HG03060 (cell line): ENCODE measurements around the gene SGMS1.
"Not testable (repeated sequence)": the region's sequence is repeated elsewhere in the genome, so short reads cannot be mapped to it uniquely, and the experiment has no call there.

Experiments
- ATAC-seq: cut with Tn5 transposase; IDR thresholded peaks from one replicate; pipeline ENCODE4 v1.9.1; 2021; ENCODE audit warnings: low read depth, moderate number of reproducible peaks; ENCODE audit not compliant: unreplicated experiment

Gene SGMS1

DNA sequence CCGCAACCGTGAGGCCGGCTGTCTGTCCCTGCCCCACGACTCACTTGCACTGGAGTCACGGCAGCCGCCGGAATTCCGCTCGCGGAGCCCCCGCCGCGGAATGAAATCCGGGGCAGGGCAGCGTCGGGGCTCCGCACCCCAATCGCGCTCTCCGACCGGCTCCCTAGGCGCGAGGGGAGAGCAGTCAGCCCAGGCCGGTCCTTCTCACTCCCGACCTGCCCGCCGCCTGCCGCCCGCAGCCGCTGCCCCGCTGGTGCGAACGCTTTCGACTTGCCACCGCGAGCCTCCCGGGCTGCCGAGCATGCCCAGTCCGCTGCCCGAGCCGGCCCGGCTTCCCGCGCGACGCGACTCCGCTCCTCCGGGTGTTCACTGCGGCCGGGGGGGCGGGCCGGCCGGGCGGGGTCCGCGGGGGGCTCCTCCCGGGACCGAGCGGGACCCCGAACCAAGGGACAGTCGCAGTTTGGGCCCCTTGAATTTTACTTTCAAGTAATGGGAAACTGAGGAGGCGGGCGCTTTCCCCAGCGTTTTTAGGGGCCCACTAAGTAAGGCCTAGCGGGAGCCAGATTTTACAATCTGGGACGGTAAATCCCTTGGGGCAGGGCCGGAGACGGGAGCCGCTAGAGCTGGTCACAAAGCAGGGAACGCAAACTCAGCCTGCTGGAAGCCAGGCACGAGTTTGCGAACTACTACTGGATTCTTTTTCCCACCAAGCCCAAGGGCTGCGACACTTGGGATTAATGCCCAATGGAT is at the start of gene SGMS1:
SGMS1 (minus strand) TSS at position 294 of the 750 bp plus-strand sequence. CDS start 279,842 bp downstream, outside the sequence.
- ATAC-seq, result peak; percentile 7

GRCh38 chr10:50672152-50672551 is 48.4 kb upstream of the SGMS1 start:
- not testable (repeated sequence) for ATAC-seq

GRCh38 chr10:50671645-50672044 is 47.9 kb upstream of the SGMS1 start:
- not testable (repeated sequence) for ATAC-seq

GRCh38 chr10:50669957-50670356 is 46.2 kb upstream of the SGMS1 start:
- not testable (repeated sequence) for ATAC-seq

DNA sequence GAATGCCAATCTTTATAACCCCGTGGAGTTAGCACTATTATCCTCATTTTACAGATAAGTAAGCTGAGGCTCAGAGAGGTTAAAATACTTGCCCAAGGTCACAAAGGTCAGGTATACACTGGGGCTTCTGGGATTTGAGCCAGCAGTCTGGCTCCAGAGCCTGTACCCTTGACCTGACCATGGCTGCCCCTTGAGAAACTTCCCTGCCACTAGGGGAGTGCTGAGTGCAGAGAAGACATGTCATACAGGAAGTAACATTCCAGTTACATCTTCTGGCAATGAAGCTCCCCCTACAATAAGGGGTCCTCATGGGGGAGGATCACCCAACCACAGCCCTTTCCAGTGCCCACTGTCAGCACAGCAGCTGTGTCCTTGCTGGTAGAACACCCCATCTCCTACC is 43.6 kb upstream of the SGMS1 start:
- not testable (repeated sequence) for ATAC-seq

- not testable (repeated sequence) for ATAC-seq
These were observed 38.7 kb upstream of the SGMS1 start for GRCh38 chr10:50662420-50662819.

- not testable (repeated sequence) for ATAC-seq
These were observed 37.8 kb upstream of the SGMS1 start for GRCh38 chr10:50661563-50661962.

GRCh38 chr10:50659865-50660730 is 36.3 kb upstream of the SGMS1 start:
- ATAC-seq, result not testable (repeated sequence)

DNA sequence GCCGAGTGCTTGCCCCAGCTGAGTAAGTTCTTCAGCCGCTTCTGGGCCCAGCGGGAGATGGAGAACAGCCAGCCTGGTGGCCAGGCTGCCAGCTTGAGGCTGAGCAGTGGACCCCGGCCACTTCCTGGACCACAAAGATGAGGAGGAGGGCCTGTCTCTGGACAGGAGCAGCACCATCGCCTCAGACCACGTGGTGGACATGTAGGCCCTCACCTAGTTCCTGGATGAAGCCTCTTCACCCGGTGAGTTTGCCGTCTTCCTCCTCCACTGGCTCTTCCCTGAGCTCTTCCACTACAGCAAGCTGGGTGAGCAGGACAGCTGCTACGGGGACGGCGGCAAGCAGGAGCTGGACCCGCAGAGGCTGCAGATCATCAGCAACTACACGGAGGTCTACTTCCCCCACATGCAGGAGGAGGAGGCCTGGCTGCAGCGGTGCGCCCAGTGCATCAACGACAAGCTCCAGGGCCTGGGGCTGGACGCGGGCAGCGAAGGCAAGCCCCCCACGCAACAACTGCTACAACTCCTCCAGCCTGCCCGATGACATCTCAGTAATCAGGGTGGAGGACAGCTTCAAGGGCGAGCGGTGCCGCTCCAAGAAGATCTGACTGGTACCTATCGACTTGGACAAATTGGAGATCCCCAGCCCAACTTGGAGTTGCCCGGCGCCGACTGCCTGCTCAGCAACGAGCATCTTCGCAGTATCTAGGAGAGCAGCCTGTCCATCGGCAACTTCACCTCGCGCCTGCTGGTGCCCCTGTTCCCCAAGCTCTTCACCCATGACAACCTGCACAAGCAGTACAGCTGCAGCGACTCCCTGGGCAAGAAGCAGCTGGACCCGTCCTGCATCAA is 35.5 kb upstream of the SGMS1 start:
- not testable (repeated sequence) for ATAC-seq

DNA sequence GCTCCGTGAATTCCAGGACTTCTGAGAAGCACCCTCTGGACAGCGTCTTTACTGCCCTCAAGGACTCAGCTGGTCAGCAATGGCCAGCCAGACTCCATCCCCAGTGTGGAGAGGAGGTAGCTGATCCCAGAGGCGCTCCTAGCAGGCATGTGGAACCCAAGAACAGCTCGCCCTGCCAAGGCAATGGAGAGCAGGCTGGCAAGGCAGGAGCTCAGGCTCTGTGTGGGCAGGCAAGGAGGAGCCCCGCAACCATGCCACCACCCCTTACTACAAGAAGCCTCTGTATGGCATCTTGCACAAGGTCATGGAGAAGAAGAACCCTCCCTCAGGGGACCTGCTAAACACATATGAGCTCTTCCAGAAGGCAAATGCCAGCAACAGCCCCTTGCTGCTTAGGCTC is 34.4 kb upstream of the SGMS1 start:
- ATAC-seq, result no peak

- ATAC-seq, result no peak
These were observed 30.0 kb upstream of the SGMS1 start for GRCh38 chr10:50653758-50654157.

- ATAC-seq, result no peak
These were observed 29.4 kb upstream of the SGMS1 start for GRCh38 chr10:50653142-50653541.

GRCh38 chr10:50651808-50652207 is 28.1 kb upstream of the SGMS1 start:
- ATAC-seq, result no peak

- ATAC-seq, result no peak
These were observed 26.7 kb upstream of the SGMS1 start for GRCh38 chr10:50650481-50650880.

- no peak for ATAC-seq
These were observed 25.1 kb upstream of the SGMS1 start for GRCh38 chr10:50648935-50649227.

DNA sequence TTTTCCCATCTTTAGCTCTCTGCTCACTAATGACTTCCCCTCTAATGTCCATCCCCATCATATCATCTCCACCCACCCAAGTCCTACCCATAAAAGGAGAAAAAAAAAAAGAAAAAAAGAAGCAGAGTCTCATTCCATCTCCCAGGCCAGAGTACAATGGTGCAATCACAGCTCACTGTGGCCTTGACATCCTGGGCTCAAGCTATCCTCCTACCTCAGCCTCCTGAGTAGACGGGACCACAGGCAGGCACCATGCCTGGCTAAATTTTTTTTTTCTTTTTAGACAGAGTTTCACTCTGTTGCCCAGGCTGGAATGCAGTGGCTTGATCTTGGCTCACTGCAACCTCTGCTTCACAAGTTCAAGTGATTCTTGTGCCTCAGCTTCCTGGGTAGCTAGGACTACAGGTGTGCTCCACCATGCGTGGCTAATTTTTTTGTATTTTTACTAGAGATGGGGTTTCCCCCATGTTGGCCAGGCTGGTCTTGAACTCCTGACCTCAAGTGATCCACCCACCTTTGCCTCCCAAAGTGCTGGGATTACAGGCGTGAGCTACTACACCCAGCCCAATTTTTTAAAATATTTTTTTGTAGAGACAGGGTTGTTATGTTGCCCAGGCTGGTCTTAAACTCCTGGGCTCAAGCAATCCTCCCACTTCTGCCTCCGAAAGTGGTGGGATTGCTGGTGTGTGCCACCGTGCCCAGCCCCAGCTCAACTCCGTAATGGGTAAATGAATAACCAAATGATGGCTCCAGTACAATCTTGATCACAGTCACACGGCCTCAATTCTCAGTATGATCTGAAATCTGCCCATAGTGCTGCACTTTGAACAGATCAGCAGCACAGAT is 24.6 kb upstream of the SGMS1 start:
- ATAC-seq, result peak; percentile 65

DNA sequence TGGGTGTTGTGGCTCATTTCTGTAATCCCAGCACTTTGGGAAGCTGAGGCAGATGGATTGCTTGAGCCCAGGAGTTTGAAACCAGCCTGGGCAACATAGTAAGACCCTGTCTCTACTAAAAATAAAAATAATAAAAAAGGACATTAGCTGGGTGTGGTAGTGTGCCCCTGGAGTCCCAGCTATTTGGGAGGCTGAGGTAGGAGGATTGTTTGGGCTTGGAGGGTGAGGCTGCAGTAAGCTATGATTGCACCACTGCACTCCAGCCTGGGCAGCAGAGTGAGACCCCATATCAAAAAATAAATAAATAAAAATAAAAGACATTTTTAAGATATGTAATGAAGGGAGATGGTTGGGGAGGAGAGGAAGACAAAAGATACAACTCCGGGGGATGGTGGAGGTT is 23.6 kb upstream of the SGMS1 start:
- ATAC-seq, result not testable (repeated sequence)

DNA sequence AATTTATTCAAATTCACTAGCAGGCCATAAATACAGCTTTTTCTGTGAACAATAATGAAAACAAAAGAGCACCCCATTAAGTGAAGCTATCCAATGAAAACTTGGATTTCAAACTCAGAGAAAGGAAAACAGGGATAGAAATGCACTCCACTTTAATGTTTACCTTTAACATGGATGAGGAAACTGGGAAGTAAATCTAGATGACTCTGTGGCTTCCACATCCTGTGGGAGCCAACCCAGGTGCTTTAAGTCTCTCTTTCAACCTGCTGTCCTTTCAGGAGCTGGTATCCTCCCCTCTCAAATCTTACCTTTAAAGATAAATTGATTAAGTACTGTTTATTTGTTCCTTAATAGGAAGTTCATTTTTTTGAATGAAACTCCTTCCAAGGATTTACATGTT is 21.5 kb upstream of the SGMS1 start:
- ATAC-seq, result no peak

GRCh38 chr10:50641626-50642025 is 17.9 kb upstream of the SGMS1 start:
- ATAC-seq, result no peak

DNA sequence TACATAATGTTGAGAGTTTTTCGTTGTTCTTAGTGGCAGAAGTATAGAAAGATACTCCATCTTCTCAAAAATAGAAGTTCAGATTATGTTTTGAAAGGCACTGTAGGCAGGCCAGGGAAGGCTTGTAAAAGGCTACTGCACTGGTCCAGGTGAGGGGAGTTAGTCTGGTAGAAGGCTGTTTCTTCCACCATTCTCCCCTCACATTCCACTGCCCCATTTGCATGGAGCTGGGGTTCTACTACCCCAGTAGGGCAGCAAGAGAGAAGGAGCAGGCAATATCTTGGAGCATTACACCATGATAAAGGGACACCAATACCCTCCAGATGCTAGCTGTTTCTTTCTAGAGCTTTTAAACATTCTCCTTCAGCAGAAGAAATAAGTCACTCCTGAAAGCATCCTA is 16.5 kb upstream of the SGMS1 start:
- ATAC-seq, result no peak
